PC-9 (cell line): ENCODE data around the gene PODXL2.

ENCODE experiments used
- EZH2 ChIP-seq: fragments of 200-600 bp; sonication (generic); IDR thresholded peaks from 2 replicates; pipeline ENCODE4 v1.8.0; 2017; ENCODE audit warnings: antibody characterized with exemption, low read depth
- TF ChIP-seq, protein P1 (sequence below): fragments of 200-600 bp; sonication (generic); conservative IDR thresholded peaks from 2 replicates; pipeline ENCODE4 v1.6.1; 2017; ENCODE audit warnings: mixed run types, antibody characterized with exemption, mild to moderate bottlenecking, moderate library complexity

DNA sequence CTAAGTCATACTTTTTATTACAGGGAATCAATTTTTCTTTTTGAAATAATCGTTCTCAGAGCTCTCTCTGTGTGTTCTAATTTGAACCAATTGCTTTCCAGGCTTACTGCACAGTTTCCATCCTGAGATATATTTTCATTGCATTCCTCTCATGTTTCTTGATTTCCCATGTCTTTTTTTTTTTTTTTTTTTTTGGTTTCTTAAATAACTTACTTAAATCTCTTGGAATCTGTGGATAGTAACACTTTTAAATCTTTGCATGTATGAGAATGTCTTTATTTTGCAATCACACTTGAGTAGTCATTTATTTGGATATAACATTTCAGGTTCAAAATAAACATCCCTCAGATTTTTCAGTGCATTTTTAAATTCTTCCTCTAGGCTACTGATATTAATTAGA lies 29.2 kb downstream of the PODXL2 start:
- TF ChIP-seq, protein P1, sequence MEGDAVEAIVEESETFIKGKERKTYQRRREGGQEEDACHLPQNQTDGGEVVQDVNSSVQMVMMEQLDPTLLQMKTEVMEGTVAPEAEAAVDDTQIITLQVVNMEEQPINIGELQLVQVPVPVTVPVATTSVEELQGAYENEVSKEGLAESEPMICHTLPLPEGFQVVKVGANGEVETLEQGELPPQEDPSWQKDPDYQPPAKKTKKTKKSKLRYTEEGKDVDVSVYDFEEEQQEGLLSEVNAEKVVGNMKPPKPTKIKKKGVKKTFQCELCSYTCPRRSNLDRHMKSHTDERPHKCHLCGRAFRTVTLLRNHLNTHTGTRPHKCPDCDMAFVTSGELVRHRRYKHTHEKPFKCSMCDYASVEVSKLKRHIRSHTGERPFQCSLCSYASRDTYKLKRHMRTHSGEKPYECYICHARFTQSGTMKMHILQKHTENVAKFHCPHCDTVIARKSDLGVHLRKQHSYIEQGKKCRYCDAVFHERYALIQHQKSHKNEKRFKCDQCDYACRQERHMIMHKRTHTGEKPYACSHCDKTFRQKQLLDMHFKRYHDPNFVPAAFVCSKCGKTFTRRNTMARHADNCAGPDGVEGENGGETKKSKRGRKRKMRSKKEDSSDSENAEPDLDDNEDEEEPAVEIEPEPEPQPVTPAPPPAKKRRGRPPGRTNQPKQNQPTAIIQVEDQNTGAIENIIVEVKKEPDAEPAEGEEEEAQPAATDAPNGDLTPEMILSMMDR = no peak
- no peak for TF ChIP-seq EZH2
